ENCODE data around the gene SMG6.
"Not testable (repeated sequence)": the region's sequence is repeated elsewhere in the genome, so short reads cannot be mapped to it uniquely, and the experiment has no call there.

SMG6 gene

GRCh38 chr17:2302778-2303203 lies 794 bp downstream of the SMG6 start:
- no peak for DNase-seq

GRCh38 chr17:2299756-2300155 lies 3.8 kb downstream of the SMG6 start:
- no peak for DNase-seq

- DNase-seq = no peak
These were observed 4.4 kb downstream of the SMG6 start for GRCh38 chr17:2299136-2299535.

GRCh38 chr17:2297023-2297422 lies 6.6 kb downstream of the SMG6 start:
- no peak for DNase-seq

- no peak for DNase-seq
These were observed 8.0 kb downstream of the SMG6 start for GRCh38 chr17:2295575-2295974.

GRCh38 chr17:2292100-2292499 lies 11.5 kb downstream of the SMG6 start:
- no peak for DNase-seq

- DNase-seq = no peak
These were observed 13.6 kb downstream of the SMG6 start for GRCh38 chr17:2289878-2290478.

- no peak for DNase-seq
These were observed 20.3 kb downstream of the SMG6 start for GRCh38 chr17:2283302-2283701.

GRCh38 chr17:2282297-2282873 lies 21.2 kb downstream of the SMG6 start:
- DNase-seq = no peak

GRCh38 chr17:2279707-2280106 lies 23.9 kb downstream of the SMG6 start:
- no peak for DNase-seq

GRCh38 chr17:2277429-2278170 lies 26.0 kb downstream of the SMG6 start:
- no peak for DNase-seq

- DNase-seq = no peak
These were observed 27.9 kb downstream of the SMG6 start for GRCh38 chr17:2275722-2276121.

GRCh38 chr17:2274414-2274813 lies 29.2 kb downstream of the SMG6 start:
- DNase-seq = no peak

GRCh38 chr17:2271985-2272702 lies 31.4 kb downstream of the SMG6 start:
- no peak for DNase-seq

GRCh38 chr17:2267354-2267753 lies 36.2 kb downstream of the SMG6 start:
- DNase-seq = no peak

- DNase-seq = no peak
These were observed 36.7 kb downstream of the SMG6 start for GRCh38 chr17:2266865-2267228.

- no peak for DNase-seq
These were observed 37.3 kb downstream of the SMG6 start for GRCh38 chr17:2266045-2266864.

- not testable (repeated sequence) for DNase-seq
These were observed 38.4 kb downstream of the SMG6 start for GRCh38 chr17:2265166-2265565.

GRCh38 chr17:2264067-2264860 lies 39.3 kb downstream of the SMG6 start:
- DNase-seq = no peak

- no peak for DNase-seq
These were observed 40.2 kb downstream of the SMG6 start for GRCh38 chr17:2263183-2264066.

GRCh38 chr17:2262135-2262587 lies 41.4 kb downstream of the SMG6 start:
- DNase-seq = no peak

Data from NCI-H187 treated with DMSO at 0.1 percent for 48 hours (cell line).